Ishikawa (cell line): ENCODE measurements around the gene GBP4.

Experiments used
- RAD21 ChIP-seq: IDR thresholded peaks from 2 replicates; pipeline ENCODE4 v1.6.1; 2012; ENCODE audit warnings: low read depth
- YY1 ChIP-seq: IDR thresholded peaks from 2 replicates; pipeline ENCODE4 v1.6.1; 2012; ENCODE audit warnings: low read depth

DNA sequence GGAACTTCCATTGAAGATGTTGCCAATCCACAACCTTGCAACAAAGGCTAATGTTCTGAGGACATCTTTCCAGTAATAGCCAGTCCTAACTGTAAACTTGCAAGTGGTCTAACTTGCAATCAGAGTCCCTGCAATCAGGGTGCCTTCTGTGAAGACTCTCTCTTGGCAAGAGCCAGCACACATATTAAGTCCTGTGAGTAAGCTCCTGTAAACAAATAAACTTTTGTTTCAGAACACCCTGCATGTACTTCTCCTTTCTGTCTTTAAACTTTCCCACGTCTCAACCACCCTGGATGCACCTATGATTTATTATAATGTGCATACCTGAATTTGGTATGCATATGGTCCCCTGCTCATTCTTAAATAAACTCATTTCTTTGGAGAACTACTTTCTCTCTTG lies 32.0 kb downstream of the GBP4 start:
- TF ChIP-seq RAD21 (no peak), YY1 (no peak)
